H4 (cell line): ENCODE data around the gene TDRD5. TPM values are rescaled to one million over a fixed set of nuclear protein-coding genes. Genes with fewer than 3 reads are reported as not detected.

Experiments used
- total RNA-seq: library from RNA; depleted of rRNA; stranded (reverse); fragments of >200 nt; shearing (Covaris generic); gene quantifications from 2 replicates; pipeline ENCODE4 v1.2.3, GENCODE V29; 2014; rRNA removed

TDRD5 gene
- total RNA-seq, 1 experiment from 2014 or later = not detected

Other genes starting within 250 kb of the TDRD5 start
- 3.0 TPM in 1 of 2 replicates, not detected in the other for gene AXDND1, start 225.9 kb upstream of the TDRD5 start, total RNA-seq
- not detected in 2 replicates for gene NPHS2, start 15.9 kb upstream of the TDRD5 start, total RNA-seq
- gene FAM163A, start 151.5 kb downstream of the TDRD5 start, total RNA-seq = not detected in 2 replicates